Activated naive CD4-positive, alpha-beta T cell treated with anti-CD3 and anti-CD28 coated beads for 36 hours (primary cell): ENCODE results near the gene CCDC88B. TPM values are rescaled to one million over a fixed set of nuclear protein-coding genes. Genes with fewer than 3 reads are reported as not detected.

Experiments used
- microRNA-seq: library from miRNA; unstranded; fragments of <30 nt; microRNA quantifications from one replicate; pipeline ENCODE4 v1.2.0, GENCODE V29; 2022; ENCODE audit warnings: borderline microRNAs expressed, borderline replicate concordance
- total RNA-seq, 2 experiments: library from RNA; stranded (reverse); gene quantifications; one replicate each; pipeline ENCODE4 v1.2.3, GENCODE V29; 2021

Gene CCDC88B
- total RNA-seq, 2 experiments from 2014 or later = 53.2 to 61.9 TPM

Small RNA genes lying within 50 kb of the gene (microRNA-seq; reads per million reads assigned to microRNA genes)
- gene MIR1237 (6.6 reads per million, percentile 9 among the genes with 10 or more reads in this experiment), gene MIR7155 (2.2 reads per million)

Other genes starting within 250 kb of the CCDC88B start
- 10 to 100 TPM; 38.7 to 48.6 TPM for gene MACROD1, start 174.1 kb upstream of the CCDC88B start, total RNA-seq
- 100 to 1,000 TPM; 264 to 272 TPM for gene STIP1, start 154.0 kb upstream of the CCDC88B start, total RNA-seq
- gene FERMT3, start 133.5 kb upstream of the CCDC88B start, total RNA-seq = 100 to 1,000 TPM; 176 to 178 TPM
- 10 to 100 TPM; 18.2 to 18.3 TPM for gene TRPT1, start 114.0 kb upstream of the CCDC88B start, total RNA-seq
- gene NUDT22, start 113.9 kb upstream of the CCDC88B start, total RNA-seq = 10 to 100 TPM; 51.4 to 51.9 TPM
- 10 to 100 TPM; 16.9 to 19.3 TPM for gene DNAJC4, start 109.7 kb upstream of the CCDC88B start, total RNA-seq
- 10 to 100 TPM; 64.2 to 74.5 TPM for gene VEGFB, start 105.6 kb upstream of the CCDC88B start, total RNA-seq
- 10 to 100 TPM; 17.2 to 20.0 TPM for gene FKBP2, start 99.1 kb upstream of the CCDC88B start, total RNA-seq
- gene PPP1R14B, start 93.3 kb upstream of the CCDC88B start, total RNA-seq = 100 to 1,000 TPM; 216 to 227 TPM
- gene PLCB3, start 88.7 kb upstream of the CCDC88B start, total RNA-seq = 1 to 10 TPM; 4.4 to 4.7 TPM
- 10 to 100 TPM; 12.8 to 14.3 TPM for gene BAD, start 55.5 kb upstream of the CCDC88B start, total RNA-seq
- 10 to 100 TPM; 26.2 to 30.5 TPM for gene GPR137, start 54.4 kb upstream of the CCDC88B start, total RNA-seq
- under 1 TPM in 1 of 2 experiments, not detected in 1; 0.41 TPM for gene KCNK4, start 48.9 kb upstream of the CCDC88B start, total RNA-seq
- gene CATSPERZ, start 39.8 kb upstream of the CCDC88B start, total RNA-seq = under 1 TPM in 1 of 2 experiments, not detected in 1; 0.67 TPM
- 10 to 100 TPM; 18.5 to 21.7 TPM for gene ESRRA, start 34.7 kb upstream of the CCDC88B start, total RNA-seq
- 100 to 1,000 TPM; 241 to 261 TPM for gene TRMT112, start 22.6 kb upstream of the CCDC88B start, total RNA-seq
- 100 to 1,000 TPM; 122 to 132 TPM for gene PRDX5, start 22.1 kb upstream of the CCDC88B start, total RNA-seq
- gene RPS6KA4, start 19.0 kb downstream of the CCDC88B start, total RNA-seq = 10 to 100 TPM; 19.1 to 21.3 TPM
- gene SLC22A11, start 215.7 kb downstream of the CCDC88B start, total RNA-seq = under 1 TPM in 1 of 2 experiments, not detected in 1; 0.17 TPM